Measurements from ENCODE around the gene ATXN7L1. TPM values are rescaled to one million over a fixed set of nuclear protein-coding genes. Genes with fewer than 3 reads are reported as not detected.

Gene ATXN7L1
- total and polyA plus RNA-seq, 7 donors: 5.4 to 20.5 (median 12.8) TPM

DNA sequence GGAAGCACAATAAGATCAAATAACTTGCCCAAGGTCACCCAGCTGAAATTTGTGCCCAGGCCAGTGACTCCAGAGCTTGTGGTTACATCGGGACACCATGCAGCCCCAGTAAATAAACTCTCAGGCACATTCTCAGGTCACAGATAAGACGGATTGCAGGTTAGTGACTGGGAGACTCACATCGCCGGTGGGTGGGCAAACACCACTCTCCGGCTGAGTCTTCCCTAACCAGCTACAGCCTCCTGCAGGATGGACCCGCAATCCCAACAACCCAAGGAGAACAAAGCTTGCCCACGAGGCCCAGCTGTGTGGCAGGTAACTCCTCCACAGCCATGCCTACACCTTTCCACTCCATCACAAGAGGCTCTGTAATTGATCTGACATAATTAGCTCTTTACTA, 213.4 kb downstream of the ATXN7L1 start:
- H3K36me3 ChIP-seq: peaks cover 0 to 38% (median 5%) of the 10 kb centered on the region in 4 donors
- no peak for TF ChIP-seq POLR2AphosphoS5 (IDR thresholded peaks at IDR 0.05)

DNA sequence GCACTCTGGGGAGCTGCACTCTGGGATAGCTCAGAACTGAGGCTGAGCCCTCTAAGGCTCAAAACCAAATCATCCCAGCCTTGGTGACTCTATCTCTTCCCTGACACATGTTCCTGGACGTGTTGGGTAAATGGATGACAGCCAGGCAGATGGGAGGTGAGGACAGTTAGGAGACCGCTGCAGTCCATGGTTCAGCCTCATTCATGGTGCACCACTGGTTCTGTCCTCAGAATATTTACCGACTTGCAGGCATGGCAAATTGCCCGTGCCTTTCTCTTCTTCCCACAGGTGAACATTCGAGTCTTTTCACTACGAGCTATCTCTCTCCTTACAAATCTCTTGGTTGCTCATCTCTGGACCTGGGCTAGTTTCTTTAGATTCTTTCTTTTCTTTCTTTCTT, 214.8 kb downstream of the ATXN7L1 start:
- intact Hi-C loops (cut with DNase I): no loop called here
- Histone ChIP-seq H3K36me3 (peaks cover 0 to 38% (median 5%) of the 10 kb centered on the region in 4 donors), H3K27me3 (no peaks in the 10 kb centered on the region), H3K27ac (no peak overlapping the region), H3K4me3 (no peak overlapping the region), H3K9me3 (no peaks in the 10 kb centered on the region), H3K4me1 (peaks cover 0 to 5% (median 2%) of the 10 kb centered on the region in 4 donors)
- WGBS, 2 donors: 95 to 97% methylated on average over 6 of the region's 6 CpGs
- no peak for DNase-seq
- TF ChIP-seq, protein P1, sequence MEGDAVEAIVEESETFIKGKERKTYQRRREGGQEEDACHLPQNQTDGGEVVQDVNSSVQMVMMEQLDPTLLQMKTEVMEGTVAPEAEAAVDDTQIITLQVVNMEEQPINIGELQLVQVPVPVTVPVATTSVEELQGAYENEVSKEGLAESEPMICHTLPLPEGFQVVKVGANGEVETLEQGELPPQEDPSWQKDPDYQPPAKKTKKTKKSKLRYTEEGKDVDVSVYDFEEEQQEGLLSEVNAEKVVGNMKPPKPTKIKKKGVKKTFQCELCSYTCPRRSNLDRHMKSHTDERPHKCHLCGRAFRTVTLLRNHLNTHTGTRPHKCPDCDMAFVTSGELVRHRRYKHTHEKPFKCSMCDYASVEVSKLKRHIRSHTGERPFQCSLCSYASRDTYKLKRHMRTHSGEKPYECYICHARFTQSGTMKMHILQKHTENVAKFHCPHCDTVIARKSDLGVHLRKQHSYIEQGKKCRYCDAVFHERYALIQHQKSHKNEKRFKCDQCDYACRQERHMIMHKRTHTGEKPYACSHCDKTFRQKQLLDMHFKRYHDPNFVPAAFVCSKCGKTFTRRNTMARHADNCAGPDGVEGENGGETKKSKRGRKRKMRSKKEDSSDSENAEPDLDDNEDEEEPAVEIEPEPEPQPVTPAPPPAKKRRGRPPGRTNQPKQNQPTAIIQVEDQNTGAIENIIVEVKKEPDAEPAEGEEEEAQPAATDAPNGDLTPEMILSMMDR (IDR thresholded peaks at IDR 0.05): no peak
- TF ChIP-seq POLR2AphosphoS5 (IDR thresholded peaks at IDR 0.05): no peak
- no peak for TF ChIP-seq POLR2A (IDR thresholded peaks at IDR 0.05)
- TF ChIP-seq EP300 (IDR thresholded peaks at IDR 0.05): no peak

More for the DNA sequence above, 213.4 kb downstream of the ATXN7L1 start:
- intact Hi-C loops (cut with DNase I): no loop called here
- 94 to 96% methylated on average over 7 of the region's 7 CpGs for WGBS, 2 donors
- H3K9me3 ChIP-seq: no peaks in the 10 kb centered on the region
- H3K27me3 ChIP-seq: no peaks in the 10 kb centered on the region
- no peak for DNase-seq
- H3K27ac ChIP-seq: no peak overlapping the region
- no peak overlapping the region for H3K4me3 ChIP-seq
- H3K4me1 ChIP-seq: peaks cover 0 to 5% (median 2%) of the 10 kb centered on the region in 4 donors

DNA sequence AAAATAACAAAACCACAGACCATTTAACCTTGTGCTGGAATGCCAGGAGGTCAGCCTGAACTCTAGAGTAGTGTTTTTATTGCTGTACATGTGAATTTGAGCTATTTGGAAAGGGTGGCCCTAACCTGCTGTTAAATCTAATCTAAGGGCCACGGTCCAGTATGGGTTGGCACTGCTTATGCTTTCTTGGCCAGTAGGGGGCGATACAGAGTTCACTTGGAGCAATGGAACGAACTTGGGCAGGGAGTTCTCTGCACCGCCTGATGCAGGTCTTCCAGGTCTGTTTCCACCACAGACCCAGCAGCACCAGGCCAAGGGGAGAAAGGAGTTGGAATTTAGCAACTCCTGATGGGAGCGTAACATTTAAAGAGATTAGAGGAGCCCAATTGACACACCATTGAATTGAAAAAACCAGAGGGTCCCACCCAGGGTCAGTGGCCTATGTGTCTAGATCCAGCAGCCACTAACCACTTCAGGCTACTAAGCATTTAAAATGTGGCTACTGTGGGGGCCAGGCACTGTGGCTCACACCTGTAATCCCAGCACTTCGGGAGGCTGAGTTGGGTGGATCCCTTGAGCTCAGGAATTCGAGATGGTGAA, 219.4 kb downstream of the ATXN7L1 start:
- Histone ChIP-seq H3K9me3 (no peaks in the 10 kb centered on the region), H3K36me3 (peaks cover 0 to 8% (median 0%) of the 10 kb centered on the region in 4 donors), H3K4me3 (no peak overlapping the region), H3K27me3 (no peaks in the 10 kb centered on the region), H3K27ac (no peak overlapping the region), H3K4me1 (peaks cover 0 to 22% (median 17%) of the 10 kb centered on the region in 4 donors)
- DNase-seq: peak; percentile 63
- TF ChIP-seq POLR2AphosphoS5 (IDR thresholded peaks at IDR 0.05) (no peak), POLR2A (IDR thresholded peaks at IDR 0.05) (no peak), EP300 (IDR thresholded peaks at IDR 0.05) (no peak)
- TF ChIP-seq, protein P1 (IDR thresholded peaks at IDR 0.05): peak in 3 of 4 experiments; percentile 36 to 50 (median 47)
- WGBS, 2 donors: 76 to 78% methylated on average over 7 of the region's 7 CpGs
- intact Hi-C loops (cut with DNase I): loop anchor here (10.0 kb wide), 1 partner anchor 498 kb away; no protein-coding TSS in a partner anchor

DNA sequence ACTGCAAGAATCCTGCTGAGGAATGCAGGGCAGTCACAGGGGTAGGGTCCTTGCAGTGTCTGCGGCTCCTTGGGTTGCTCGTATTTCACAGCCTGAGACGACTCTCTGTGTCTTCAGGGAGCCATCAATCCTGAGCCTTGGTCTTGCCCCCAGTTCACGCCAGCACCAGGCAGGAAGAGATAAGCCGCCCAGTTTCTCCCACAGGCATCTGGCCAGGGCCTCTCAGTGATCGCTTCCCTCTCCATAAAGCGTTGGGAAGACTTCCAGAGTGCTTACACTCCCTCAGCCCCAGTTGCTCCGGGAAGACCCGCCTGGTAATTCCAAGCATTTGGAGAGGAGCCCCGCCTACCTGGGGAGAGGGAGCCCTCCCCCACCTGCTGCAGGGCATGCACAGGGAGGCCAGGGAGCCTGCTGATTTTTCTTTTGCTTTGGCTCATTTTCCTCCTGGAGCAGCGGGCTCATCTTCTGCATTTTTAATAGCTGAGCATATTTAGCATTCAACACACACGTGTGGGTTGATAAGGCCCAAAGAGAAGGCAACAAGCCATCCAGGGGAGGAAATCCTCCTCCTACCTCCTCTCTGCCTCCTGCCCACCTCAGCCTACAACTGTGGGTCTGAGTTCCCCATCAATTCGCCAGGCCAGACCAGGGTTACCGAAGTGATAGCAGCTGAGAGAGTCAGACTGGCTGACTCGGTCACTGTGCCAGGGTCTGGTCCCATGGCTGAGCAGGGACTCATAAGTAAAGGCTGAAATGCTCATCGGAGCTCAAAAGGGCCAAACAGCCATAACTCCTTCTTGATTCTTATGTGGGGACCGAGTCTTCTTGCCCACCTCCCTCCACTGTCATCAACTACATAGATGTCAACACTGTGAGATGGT, 220.7 kb downstream of the ATXN7L1 start:
- intact Hi-C loops (cut with DNase I): loop anchor here (10.0 kb wide), 1 partner anchor 499 kb away; no protein-coding TSS in a partner anchor

More for the DNA sequence above, 220.7 kb downstream of the ATXN7L1 start:
- Histone ChIP-seq H3K27ac (peak overlapping the region in 1 of 4 donors; percentile 22), H3K4me1 (peaks cover 0 to 23% (median 17%) of the 10 kb centered on the region in 4 donors), H3K4me3 (no peak overlapping the region), H3K27me3 (no peaks in the 10 kb centered on the region), H3K36me3 (peaks cover 0 to 2% (median 0%) of the 10 kb centered on the region in 4 donors), H3K9me3 (no peaks in the 10 kb centered on the region)
- TF ChIP-seq, protein P1 (IDR thresholded peaks at IDR 0.05): no peak
- no peak for TF ChIP-seq EP300 (IDR thresholded peaks at IDR 0.05)
- TF ChIP-seq POLR2AphosphoS5 (IDR thresholded peaks at IDR 0.05): no peak
- no peak for TF ChIP-seq POLR2A (IDR thresholded peaks at IDR 0.05)
- 49 to 69% methylated on average over 17 of the region's 17 CpGs for WGBS, 2 donors
- DNase-seq: peak; percentile 67
